ENCODE results near the gene PNPLA3.

PNPLA3 gene

GRCh38 chr22:43969021-43969878 is 45.6 kb downstream of the PNPLA3 start:
- TF ChIP-seq CTCF (IDR thresholded peaks at IDR 0.05; ENCODE audit: control insufficient read depth, insufficient read depth, low read depth, low read length, missing control alignments): no peak
- H3K4me3 ChIP-seq (ENCODE audit: control insufficient read depth, low read depth, low read length): no peak overlapping the region
- no peak for DNase-seq (ENCODE audit: low read depth)

GRCh38 chr22:43969989-43970755 is 46.6 kb downstream of the PNPLA3 start:
- TF ChIP-seq CTCF (IDR thresholded peaks at IDR 0.05; ENCODE audit: control insufficient read depth, insufficient read depth, low read depth, low read length, missing control alignments): no peak
- no peak for DNase-seq (ENCODE audit: low read depth)
- no peak overlapping the region for H3K4me3 ChIP-seq (ENCODE audit: control insufficient read depth, low read depth, low read length)

DNA sequence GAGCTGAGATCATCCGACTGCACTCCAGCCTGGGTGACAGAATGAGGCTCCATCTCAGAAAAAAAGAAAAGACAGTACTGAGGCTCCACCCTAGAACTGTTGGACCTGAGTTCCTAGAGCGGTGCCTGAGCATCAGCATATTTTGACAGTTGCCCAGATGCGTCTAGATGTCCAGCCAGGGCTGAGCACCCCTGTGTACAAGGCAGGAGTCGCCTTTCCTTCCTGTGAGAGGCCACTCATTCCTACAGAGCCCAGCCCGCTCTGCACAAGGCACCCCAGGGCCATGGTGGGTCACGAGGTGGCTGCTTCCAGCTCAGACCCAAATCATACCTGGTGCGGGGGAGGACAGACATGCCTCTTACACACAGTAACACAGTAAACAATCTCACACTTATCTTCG is 47.5 kb downstream of the PNPLA3 start:
- no peak overlapping the region for H3K4me3 ChIP-seq (ENCODE audit: control insufficient read depth, low read depth, low read length)
- TF ChIP-seq CTCF (IDR thresholded peaks at IDR 0.05; ENCODE audit: control insufficient read depth, insufficient read depth, low read depth, low read length, missing control alignments): no peak
- no peak for DNase-seq (ENCODE audit: low read depth)

- TF ChIP-seq CTCF (IDR thresholded peaks at IDR 0.05; ENCODE audit: control insufficient read depth, insufficient read depth, low read depth, low read length, missing control alignments): no peak
- no peak overlapping the region for H3K4me3 ChIP-seq (ENCODE audit: control insufficient read depth, low read depth, low read length)
- no peak for DNase-seq (ENCODE audit: low read depth)
These were observed 49.4 kb downstream of the PNPLA3 start for GRCh38 chr22:43972931-43973462.

- no peak for DNase-seq (ENCODE audit: low read depth)
- no peak for TF ChIP-seq CTCF (IDR thresholded peaks at IDR 0.05; ENCODE audit: control insufficient read depth, insufficient read depth, low read depth, low read length, missing control alignments)
- no peak overlapping the region for H3K4me3 ChIP-seq (ENCODE audit: control insufficient read depth, low read depth, low read length)
These were observed 50.5 kb downstream of the PNPLA3 start for GRCh38 chr22:43974028-43974545.

- no peak for TF ChIP-seq CTCF (IDR thresholded peaks at IDR 0.05; ENCODE audit: control insufficient read depth, insufficient read depth, low read depth, low read length, missing control alignments)
- DNase-seq (ENCODE audit: low read depth): no peak
- no peak overlapping the region for H3K4me3 ChIP-seq (ENCODE audit: control insufficient read depth, low read depth, low read length)
These were observed 51.4 kb downstream of the PNPLA3 start for GRCh38 chr22:43975041-43975440.

All from AG09309 (cell line).